HG03039 (cell line): ENCODE results near the gene PSMG2.

Experiments used
- ATAC-seq: cut with Tn5 transposase; IDR thresholded peaks from one replicate; pipeline ENCODE4 v1.9.1; 2021; ENCODE audit warnings: mild to moderate bottlenecking, moderate library complexity; ENCODE audit not compliant: unreplicated experiment

PSMG2 gene

GRCh38 chr18:12702221-12703095 is at the start of gene PSMG2, which contains the start of gene CEP76:
TSS of gene PSMG2 (plus strand) at chr18:12703042. CDS start at chr18:12703108, 66 bp downstream.
TSS of gene CEP76 (minus strand) at chr18:12702723. CDS start at chr18:12702548, 175 bp downstream.
- peak; percentile 75 for ATAC-seq

- no peak for ATAC-seq
These were observed 47.9 kb upstream of the PSMG2 start for GRCh38 chr18:12654971-12655370.

- ATAC-seq, result no peak
These were observed 46.3 kb upstream of the PSMG2 start for GRCh38 chr18:12656605-12656937.

- ATAC-seq, result peak; percentile 35
These were observed 45.7 kb upstream of the PSMG2 start for GRCh38 chr18:12656938-12657683.

- peak; percentile 62 for ATAC-seq
These were observed 45.0 kb upstream of the PSMG2 start, which contains the start of gene SPIRE1 for GRCh38 chr18:12657684-12658425. TSS of gene SPIRE1 (minus strand) at chr18:12658107. CDS start at chr18:12657866, 241 bp downstream.

- no peak for ATAC-seq
These were observed 44.3 kb upstream of the PSMG2 start for GRCh38 chr18:12658426-12659138.

- ATAC-seq, result no peak
These were observed 42.8 kb upstream of the PSMG2 start for GRCh38 chr18:12659904-12660605.

GRCh38 chr18:12668041-12668440 is 34.8 kb upstream of the PSMG2 start:
- no peak for ATAC-seq

GRCh38 chr18:12679183-12679786 is 23.6 kb upstream of the PSMG2 start:
- ATAC-seq, result no peak

GRCh38 chr18:12686100-12686499 is 16.7 kb upstream of the PSMG2 start:
- no peak for ATAC-seq

- ATAC-seq, result no peak
These were observed 13.5 kb upstream of the PSMG2 start for GRCh38 chr18:12689256-12689850.

- no peak for ATAC-seq
These were observed 10.6 kb upstream of the PSMG2 start for GRCh38 chr18:12692206-12692605.

GRCh38 chr18:12694032-12694431 is 8.8 kb upstream of the PSMG2 start:
- ATAC-seq, result no peak

- no peak for ATAC-seq
These were observed 3.1 kb upstream of the PSMG2 start for GRCh38 chr18:12699747-12700146.

GRCh38 chr18:12701161-12701560 is 1.7 kb upstream of the PSMG2 start:
- no peak for ATAC-seq

GRCh38 chr18:12703096-12703567 is 290 bp downstream of the PSMG2 start:
- ATAC-seq, result no peak

- ATAC-seq, result no peak
These were observed 822 bp downstream of the PSMG2 start for GRCh38 chr18:12703664-12704063.

GRCh38 chr18:12711446-12711845 is 8.6 kb downstream of the PSMG2 start:
- ATAC-seq, result no peak
